Dendritic cell treated with granulocyte-macrophage colony-stimulating factor and Interleukin-4, amounts not matched to agents 40 ng/mL and 50 ng/mL, for 4 days (primary cell): Measurements from ENCODE around the gene CACNB2.

Source experiments
- H3K27ac Mint-ChIP-seq: one replicate; pipeline ENCODE4 v1.8.0; 2022; ENCODE audit warnings: mild to moderate bottlenecking, mixed read lengths
- H3K27me3 Mint-ChIP-seq: one replicate; pipeline ENCODE4 v1.8.0; 2022; ENCODE audit warnings: mild to moderate bottlenecking, mixed read lengths
- H3K36me3 Mint-ChIP-seq: one replicate; pipeline ENCODE4 v1.8.0; 2022; ENCODE audit warnings: low read depth, mixed read lengths
- H3K4me1 Mint-ChIP-seq: one replicate; pipeline ENCODE4 v1.8.0; 2022; ENCODE audit warnings: low read depth, mixed read lengths
- H3K4me3 Mint-ChIP-seq: one replicate; pipeline ENCODE4 v1.8.0; 2022; ENCODE audit warnings: mild to moderate bottlenecking, moderate library complexity, mixed read lengths
- H3K9me3 Mint-ChIP-seq: one replicate; pipeline ENCODE4 v1.8.0; 2022; ENCODE audit warnings: mixed read lengths
- intact Hi-C: fragments of 100-400 bp; cut with micrococcal nuclease; formaldehyde crosslinking; loops from one replicate; pipeline ENCODE4 v1.15.0; 2022

CACNB2 gene

DNA sequence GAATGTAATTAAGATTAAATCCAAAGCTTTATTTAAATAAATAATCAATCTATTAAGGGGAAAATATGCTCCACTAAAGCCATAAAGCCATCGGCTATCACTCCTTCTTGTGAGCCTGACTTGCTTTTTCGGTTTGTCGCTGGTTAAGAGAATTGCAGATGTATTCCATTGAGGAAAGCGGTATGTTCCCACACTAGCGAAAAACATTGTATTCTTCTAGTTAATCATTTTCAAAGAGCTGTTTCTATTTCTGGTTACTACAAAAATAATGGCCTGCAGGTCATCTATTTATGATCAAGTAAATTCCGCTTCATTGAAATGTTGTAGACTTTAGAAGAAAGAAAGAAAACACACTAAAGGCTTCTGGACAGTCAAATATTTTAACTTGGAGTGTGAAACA, 173.4 kb downstream of the CACNB2 start:
- H3K36me3 Mint-ChIP-seq: no peaks in the 10 kb centered on the region

DNA sequence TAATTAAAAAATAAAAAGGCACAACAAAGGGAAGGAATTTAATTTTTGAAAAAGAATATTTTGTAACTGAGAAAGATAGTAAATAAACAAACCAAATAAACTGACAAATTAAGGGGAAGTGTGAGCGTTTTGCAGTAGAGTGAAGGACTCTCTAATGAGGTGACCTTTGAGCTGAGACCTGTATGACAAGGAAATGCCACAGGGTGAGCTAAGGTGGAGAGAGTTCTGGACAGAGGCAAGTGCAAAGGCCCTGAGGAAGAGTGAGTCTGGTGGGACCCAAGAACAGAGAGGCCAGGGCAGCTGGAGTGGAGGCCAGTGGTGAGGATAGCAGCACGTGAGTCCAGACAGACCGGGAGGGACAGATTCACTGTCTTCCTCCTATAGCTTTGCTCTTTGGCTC, 179.4 kb downstream of the CACNB2 start:
- intact Hi-C loops: no loop called here
- Mint-ChIP-seq H3K4me3 (no peak overlapping the region), H3K27me3 (no peaks in the 10 kb centered on the region), H3K4me1 (no peaks in the 10 kb centered on the region), H3K27ac (no peak overlapping the region), H3K9me3 (no peaks in the 10 kb centered on the region), H3K36me3 (no peaks in the 10 kb centered on the region)

More for the DNA sequence above, 173.4 kb downstream of the CACNB2 start:
- H3K27me3 Mint-ChIP-seq: peaks cover 3% of the 10 kb centered on the region
- no peak overlapping the region for H3K4me3 Mint-ChIP-seq
- intact Hi-C loops: loop anchor here (5.0 kb wide), 1 partner anchor 401 kb away; no protein-coding TSS in a partner anchor
- H3K4me1 Mint-ChIP-seq: no peaks in the 10 kb centered on the region
- no peaks in the 10 kb centered on the region for H3K9me3 Mint-ChIP-seq
- H3K27ac Mint-ChIP-seq: no peak overlapping the region

DNA sequence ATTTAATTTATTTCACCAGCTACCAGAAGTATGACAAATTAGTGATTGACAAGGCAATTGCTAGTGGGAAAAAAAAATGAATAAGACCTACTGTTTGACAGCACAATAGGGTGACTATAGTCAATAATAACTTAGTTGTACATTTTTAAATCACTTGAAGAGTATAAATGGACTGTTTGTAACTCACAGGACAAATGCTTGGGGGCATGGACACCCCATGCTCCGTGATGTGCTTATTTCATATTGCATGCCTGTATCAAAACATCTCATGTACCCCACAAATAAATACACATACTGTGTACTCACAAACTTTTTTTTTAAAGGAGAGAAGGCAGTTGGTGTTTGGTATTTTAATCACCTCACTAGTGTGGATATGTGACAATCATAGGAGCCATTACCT, 181.1 kb downstream of the CACNB2 start:
- intact Hi-C loops: no loop called here

DNA sequence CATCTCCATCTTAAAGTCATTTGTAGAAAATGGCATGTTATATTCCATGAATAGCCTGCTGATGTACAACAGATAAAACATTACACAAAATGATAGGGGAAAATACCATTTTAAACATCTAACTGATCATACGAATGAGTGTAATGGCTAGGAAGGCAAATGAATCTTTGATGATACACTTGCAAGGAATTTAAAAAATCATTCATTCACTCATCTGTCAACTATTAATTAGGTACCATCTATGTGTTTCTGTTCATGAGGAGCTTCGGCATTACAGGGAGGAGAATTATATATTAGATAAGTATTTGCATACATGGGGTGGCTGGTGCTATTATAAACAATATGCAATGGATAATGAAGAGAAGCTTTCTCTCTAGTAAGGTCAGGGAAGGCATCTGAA, 183.7 kb downstream of the CACNB2 start:
- intact Hi-C loops: no loop called here
- Mint-ChIP-seq H3K36me3 (no peaks in the 10 kb centered on the region), H3K4me3 (no peak overlapping the region), H3K9me3 (no peaks in the 10 kb centered on the region), H3K27me3 (peaks cover 2% of the 10 kb centered on the region), H3K27ac (no peak overlapping the region), H3K4me1 (no peaks in the 10 kb centered on the region)

More for the DNA sequence above, 181.1 kb downstream of the CACNB2 start:
- Mint-ChIP-seq H3K27ac (no peak overlapping the region), H3K4me1 (no peaks in the 10 kb centered on the region), H3K9me3 (no peaks in the 10 kb centered on the region), H3K4me3 (no peak overlapping the region), H3K36me3 (no peaks in the 10 kb centered on the region), H3K27me3 (no peaks in the 10 kb centered on the region)

DNA sequence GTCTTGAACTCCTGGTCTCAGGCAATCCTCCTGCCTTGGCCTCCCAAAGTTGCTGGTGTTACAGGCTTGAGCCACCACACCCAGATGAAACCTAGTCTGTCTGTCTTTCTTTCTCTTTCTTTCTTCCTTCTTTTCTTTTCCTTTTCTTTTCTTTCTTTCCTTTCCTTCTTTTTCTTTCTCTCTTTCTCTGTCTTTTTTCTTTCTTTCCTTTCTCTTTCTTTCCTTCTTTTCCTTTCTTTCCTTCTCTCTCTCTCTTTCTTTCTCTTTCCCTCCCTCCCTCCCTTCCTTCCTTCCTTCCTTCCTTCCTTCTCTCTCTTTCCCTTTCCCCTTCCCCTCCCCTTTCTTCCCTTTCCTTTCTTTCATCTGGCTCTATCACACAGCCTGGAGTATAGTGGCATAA, 185.2 kb downstream of the CACNB2 start:
- Mint-ChIP-seq H3K27ac (no peak overlapping the region), H3K4me3 (no peak overlapping the region), H3K4me1 (no peaks in the 10 kb centered on the region), H3K36me3 (no peaks in the 10 kb centered on the region), H3K27me3 (peaks cover 2% of the 10 kb centered on the region), H3K9me3 (no peaks in the 10 kb centered on the region)
- intact Hi-C loops: no loop called here

DNA sequence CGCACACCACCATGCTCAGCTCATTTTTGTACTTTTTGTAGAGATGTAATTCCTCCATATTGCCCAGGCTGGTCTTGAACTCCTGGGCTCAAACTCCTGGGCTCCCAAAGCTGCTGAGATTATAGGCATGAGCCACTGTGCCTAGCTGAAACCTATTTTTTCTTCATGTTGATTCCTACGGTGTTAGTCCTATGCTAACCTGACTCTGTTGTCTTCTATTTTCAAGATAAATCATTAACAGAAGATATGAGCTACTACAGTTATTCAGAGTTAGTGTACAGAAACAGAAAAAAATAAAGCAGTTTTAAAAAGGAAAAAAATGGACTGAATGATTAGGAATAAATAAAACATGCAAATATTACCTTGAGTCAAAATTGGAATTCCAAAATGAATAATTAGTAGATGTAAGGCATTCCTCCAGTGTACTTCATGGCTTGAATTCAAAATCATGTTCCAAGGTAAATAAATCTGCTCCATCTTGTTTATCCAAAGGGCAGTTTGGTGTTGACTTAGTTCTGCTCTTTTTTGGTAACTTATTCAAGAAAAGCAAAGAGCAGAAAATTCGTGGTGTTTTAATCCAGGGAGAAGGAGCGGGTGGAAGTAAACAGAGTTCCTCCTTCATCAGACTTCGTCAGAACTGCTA, 185.8 kb downstream of the CACNB2 start:
- intact Hi-C loops: no loop called here
- Mint-ChIP-seq H3K36me3 (no peaks in the 10 kb centered on the region), H3K27ac (no peak overlapping the region), H3K4me3 (no peak overlapping the region), H3K4me1 (no peaks in the 10 kb centered on the region), H3K9me3 (no peaks in the 10 kb centered on the region), H3K27me3 (peaks cover 2% of the 10 kb centered on the region)

DNA sequence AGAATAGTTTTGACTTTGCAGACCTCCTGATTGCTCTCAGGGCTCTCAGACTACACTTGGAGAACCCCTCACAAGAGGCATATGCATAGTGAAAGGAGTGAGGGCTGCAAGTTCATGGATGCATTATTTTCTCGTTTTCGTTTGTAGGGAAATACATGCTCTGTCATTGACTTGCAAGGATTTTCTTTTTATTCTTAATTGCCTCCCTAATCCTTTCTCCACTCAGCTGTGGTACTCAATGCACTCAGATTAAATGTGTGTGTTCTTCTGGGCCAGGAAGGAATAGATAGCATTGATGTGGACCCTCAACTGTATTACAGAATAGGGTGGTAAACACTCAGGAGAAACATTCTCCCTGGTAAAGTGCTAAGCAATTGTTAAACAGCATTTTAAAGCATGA, 188.7 kb downstream of the CACNB2 start:
- Mint-ChIP-seq H3K4me3 (no peak overlapping the region), H3K27ac (no peak overlapping the region), H3K36me3 (no peaks in the 10 kb centered on the region), H3K9me3 (no peaks in the 10 kb centered on the region), H3K27me3 (peaks cover 2% of the 10 kb centered on the region), H3K4me1 (no peaks in the 10 kb centered on the region)
- intact Hi-C loops: no loop called here

DNA sequence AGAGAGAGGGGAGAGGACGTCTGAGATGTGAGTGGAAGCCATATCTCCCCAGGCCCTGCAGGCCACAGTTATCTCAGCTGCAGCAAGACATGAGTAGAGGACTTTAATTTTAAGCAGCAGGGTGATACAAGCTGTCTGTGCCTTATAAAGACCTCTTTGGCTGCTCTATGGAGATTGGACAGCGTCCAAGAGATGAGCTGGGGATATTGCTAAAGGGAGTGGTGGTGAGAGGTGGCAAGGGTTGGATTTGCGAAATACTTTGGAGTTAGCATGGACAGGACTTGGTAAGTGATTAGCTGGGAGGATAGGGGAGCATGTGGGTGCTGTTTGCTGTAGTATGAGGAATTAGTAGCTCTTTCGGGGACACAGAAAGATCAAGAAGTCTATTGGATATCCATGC, 191.8 kb downstream of the CACNB2 start:
- Mint-ChIP-seq H3K27me3 (peaks cover 2% of the 10 kb centered on the region), H3K9me3 (no peaks in the 10 kb centered on the region), H3K4me1 (no peaks in the 10 kb centered on the region), H3K36me3 (no peaks in the 10 kb centered on the region), H3K27ac (no peak overlapping the region), H3K4me3 (no peak overlapping the region)
- intact Hi-C loops: no loop called here

DNA sequence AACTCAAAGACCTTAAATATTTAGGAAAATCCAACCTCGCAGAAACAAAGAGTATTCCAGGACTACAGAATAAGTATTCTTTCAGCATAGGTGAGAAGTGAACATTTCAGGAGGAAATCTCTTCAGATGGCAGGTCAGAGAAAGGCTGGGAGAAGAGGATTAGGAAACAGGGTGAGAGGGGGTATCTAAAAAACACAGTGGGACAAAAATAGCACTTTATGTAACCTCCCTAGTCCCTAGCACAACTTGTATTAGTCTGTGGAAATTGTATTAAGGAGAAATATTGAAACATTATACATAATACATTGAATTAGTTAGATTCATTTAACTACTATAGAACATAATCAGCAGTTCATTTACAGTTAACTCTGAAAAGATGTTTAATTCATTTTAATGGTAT, 192.3 kb downstream of the CACNB2 start:
- intact Hi-C loops: no loop called here
- no peaks in the 10 kb centered on the region for H3K9me3 Mint-ChIP-seq
- no peaks in the 10 kb centered on the region for H3K4me1 Mint-ChIP-seq
- H3K4me3 Mint-ChIP-seq: no peak overlapping the region
- no peaks in the 10 kb centered on the region for H3K36me3 Mint-ChIP-seq
- H3K27me3 Mint-ChIP-seq: peaks cover 2% of the 10 kb centered on the region
- no peak overlapping the region for H3K27ac Mint-ChIP-seq

DNA sequence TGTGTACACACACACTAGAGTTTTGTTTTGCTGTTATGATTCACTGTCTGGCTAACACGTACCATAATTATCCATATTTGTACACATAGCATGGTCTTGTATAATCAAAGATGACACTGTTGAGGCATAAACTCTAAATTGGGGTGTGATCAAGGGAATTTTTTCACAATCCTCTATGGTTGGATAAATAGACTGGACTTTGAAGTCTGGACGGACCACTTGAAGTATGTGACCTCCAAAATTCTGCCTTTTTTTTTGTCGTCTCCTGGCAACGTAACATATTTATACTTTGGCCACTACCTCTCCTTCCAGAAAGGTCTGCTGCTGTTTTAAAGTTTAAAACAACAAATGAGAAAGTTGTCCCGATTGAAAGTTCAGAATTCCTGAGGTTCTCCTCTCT, 193.4 kb downstream of the CACNB2 start:
- Mint-ChIP-seq H3K36me3 (no peaks in the 10 kb centered on the region), H3K9me3 (no peaks in the 10 kb centered on the region), H3K4me3 (no peak overlapping the region), H3K4me1 (no peaks in the 10 kb centered on the region), H3K27me3 (no peaks in the 10 kb centered on the region), H3K27ac (no peak overlapping the region)
- intact Hi-C loops: no loop called here

DNA sequence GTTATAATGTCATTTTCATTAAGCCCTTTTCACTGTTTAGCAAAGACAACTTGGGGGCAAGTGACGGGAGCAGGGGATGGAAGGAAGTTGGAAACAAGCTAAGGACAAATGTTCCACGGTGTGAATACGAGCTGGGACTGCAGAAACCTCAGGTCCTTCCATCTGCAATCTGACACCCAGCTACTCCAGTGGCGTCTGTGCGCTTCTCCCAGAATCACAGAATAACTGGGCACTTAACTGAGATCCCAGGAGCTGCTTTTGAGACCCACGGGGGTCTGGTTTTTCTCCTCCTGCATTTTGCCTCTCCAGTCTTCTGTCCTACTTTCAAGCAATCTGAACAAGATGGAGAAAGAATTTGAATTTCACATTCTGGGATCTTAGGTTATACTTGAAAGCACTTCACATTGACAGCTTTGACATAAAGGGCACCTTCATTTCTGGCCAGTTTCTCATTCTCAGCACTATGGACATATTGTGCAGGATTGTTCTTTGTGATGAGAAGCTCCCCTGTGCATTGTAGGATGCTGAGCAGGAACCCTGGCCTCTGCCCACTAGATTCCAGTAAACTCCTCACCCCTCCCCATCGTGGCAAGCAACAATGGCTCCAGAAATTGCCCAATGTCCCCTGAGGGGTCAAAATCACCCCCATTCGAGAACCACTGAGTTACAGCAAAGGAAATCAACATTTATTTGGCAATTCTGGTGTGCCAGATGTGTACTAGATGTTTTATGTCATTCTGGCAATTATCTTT, 194.1 kb downstream of the CACNB2 start:
- Mint-ChIP-seq H3K36me3 (no peaks in the 10 kb centered on the region), H3K4me1 (no peaks in the 10 kb centered on the region)

DNA sequence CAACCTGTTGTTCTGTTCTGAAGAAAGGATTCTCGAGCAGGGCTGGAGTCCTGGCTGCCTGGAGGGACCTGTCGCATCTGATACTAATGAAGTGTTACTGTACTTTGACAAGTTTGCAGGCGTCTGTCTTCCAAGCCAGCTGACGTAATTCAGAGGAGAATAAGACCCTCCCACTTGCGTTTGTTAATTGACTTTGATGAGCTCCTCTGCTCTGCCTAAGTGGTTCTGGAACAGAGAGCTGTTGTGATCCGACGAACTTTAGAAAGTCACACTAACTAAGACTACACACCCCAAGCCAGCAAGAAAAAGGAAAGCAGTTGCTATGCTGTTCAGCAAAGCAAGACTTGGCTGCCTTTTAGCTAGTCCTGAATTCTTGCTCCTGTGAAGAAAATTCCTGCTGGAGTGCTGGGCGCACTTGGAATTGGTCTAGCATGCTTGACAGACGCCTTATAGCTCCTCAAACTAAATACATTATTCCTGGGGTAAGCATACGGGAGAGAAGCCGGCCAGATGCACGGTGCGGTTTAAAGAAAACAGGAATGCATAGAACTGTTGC, 200.3 kb downstream of the CACNB2 start:
- Mint-ChIP-seq H3K36me3 (no peaks in the 10 kb centered on the region), H3K4me1 (no peaks in the 10 kb centered on the region), H3K4me3 (no peak overlapping the region), H3K27ac (no peak overlapping the region), H3K9me3 (no peaks in the 10 kb centered on the region), H3K27me3 (no peaks in the 10 kb centered on the region)
- intact Hi-C loops: no loop called here

More for the DNA sequence above, 194.1 kb downstream of the CACNB2 start:
- H3K27me3 Mint-ChIP-seq: no peaks in the 10 kb centered on the region
- no peaks in the 10 kb centered on the region for H3K9me3 Mint-ChIP-seq
- H3K4me3 Mint-ChIP-seq: no peak overlapping the region
- intact Hi-C loops: no loop called here
- H3K27ac Mint-ChIP-seq: no peak overlapping the region

DNA sequence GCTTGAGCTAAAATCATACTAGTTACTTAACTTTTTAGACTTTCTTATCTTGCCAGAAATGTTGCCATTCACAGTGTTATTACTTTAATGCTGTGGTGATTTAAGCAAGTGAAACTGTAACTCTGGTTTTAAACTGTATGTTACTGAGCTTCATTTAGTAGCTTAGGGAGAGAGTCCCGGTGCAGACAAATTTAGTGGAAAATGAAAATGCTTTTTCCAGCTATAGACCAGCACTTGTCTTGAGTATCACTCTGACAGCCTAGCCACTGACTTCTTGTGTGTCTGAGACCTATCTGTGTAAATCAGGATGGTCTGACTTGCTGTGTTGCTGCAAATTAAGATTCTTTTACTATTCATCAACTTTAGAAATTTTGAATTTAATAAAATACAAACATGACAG, 200.8 kb downstream of the CACNB2 start:
- Mint-ChIP-seq H3K9me3 (no peaks in the 10 kb centered on the region), H3K27me3 (no peaks in the 10 kb centered on the region), H3K4me3 (no peak overlapping the region), H3K4me1 (no peaks in the 10 kb centered on the region), H3K36me3 (no peaks in the 10 kb centered on the region), H3K27ac (no peak overlapping the region)
- intact Hi-C loops: no loop called here

DNA sequence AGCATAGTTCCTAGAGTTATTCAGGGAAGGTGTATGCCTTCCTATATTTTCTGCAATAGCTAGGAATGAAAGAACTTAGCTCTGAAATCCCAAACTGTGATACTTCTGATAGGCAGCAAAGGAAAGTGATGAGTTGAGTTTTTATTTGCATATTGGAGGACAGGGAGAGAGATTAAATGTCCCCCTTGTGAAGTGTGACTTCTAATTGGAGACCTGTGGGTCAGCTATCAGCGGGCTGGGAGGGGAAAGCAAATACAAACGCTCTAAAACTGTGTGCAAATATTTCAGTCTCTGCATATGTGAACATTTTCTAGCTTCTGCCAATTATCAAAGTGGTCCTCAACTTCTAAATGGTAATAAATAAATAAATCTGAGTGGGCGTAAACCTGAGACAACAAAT, 203.3 kb downstream of the CACNB2 start:
- Mint-ChIP-seq H3K4me3 (no peak overlapping the region), H3K27ac (no peak overlapping the region), H3K4me1 (no peaks in the 10 kb centered on the region), H3K27me3 (no peaks in the 10 kb centered on the region), H3K9me3 (no peaks in the 10 kb centered on the region), H3K36me3 (no peaks in the 10 kb centered on the region)
- intact Hi-C loops: no loop called here
